HT-29 (cell line): Measurements from ENCODE around the gene QRSL1. TPM values are rescaled to one million over a fixed set of nuclear protein-coding genes. Genes with fewer than 3 reads are reported as not detected.
"Not testable (repeated sequence)": the region's sequence is repeated elsewhere in the genome, so short reads cannot be mapped to it uniquely, and the experiment has no call there.

Experiments used
- DNase-seq: peaks from one replicate; pipeline ENCODE4 v3.0.0-alpha.2; 2015; ENCODE audit warnings: low spot score
- total RNA-seq: library from RNA; depleted of rRNA; stranded (reverse); fragments of >200 nt; shearing (Covaris generic); gene quantifications from 2 replicates; pipeline ENCODE4 v1.2.3, GENCODE V29; 2014

Gene QRSL1
- total RNA-seq, 1 experiment from 2014 or later = 5.7 TPM

GRCh38 chr6:106623039-106623438, 6.3 kb upstream of the QRSL1 start:
- no peak for DNase-seq

GRCh38 chr6:106626485-106626884, 2.9 kb upstream of the QRSL1 start:
- no peak for DNase-seq

- DNase-seq = not testable (repeated sequence)
These were observed 1.6 kb upstream of the QRSL1 start for GRCh38 chr6:106627760-106628159.

- DNase-seq = peak; percentile 52
These were observed 698 bp upstream of the QRSL1 start for GRCh38 chr6:106628658-106629102.

- no peak for DNase-seq
These were observed 433 bp downstream of the QRSL1 start for GRCh38 chr6:106629859-106630163.

- DNase-seq = no peak
These were observed 988 bp downstream of the QRSL1 start for GRCh38 chr6:106630366-106630765.

GRCh38 chr6:106631346-106631745, 2.0 kb downstream of the QRSL1 start:
- no peak for DNase-seq

- DNase-seq = no peak
These were observed 5.2 kb downstream of the QRSL1 start for GRCh38 chr6:106634565-106634964.

- DNase-seq = no peak
These were observed 7.8 kb downstream of the QRSL1 start for GRCh38 chr6:106637051-106637716.

GRCh38 chr6:106637717-106638341, 8.5 kb downstream of the QRSL1 start:
- DNase-seq = no peak

- DNase-seq = no peak
These were observed 10.4 kb downstream of the QRSL1 start for GRCh38 chr6:106639812-106640211.

GRCh38 chr6:106642476-106642875, 13.1 kb downstream of the QRSL1 start:
- no peak for DNase-seq

- no peak for DNase-seq
These were observed 13.7 kb downstream of the QRSL1 start for GRCh38 chr6:106643061-106643460.

GRCh38 chr6:106648651-106649308, 19.4 kb downstream of the QRSL1 start:
- no peak for DNase-seq

- DNase-seq = no peak
These were observed 29.1 kb downstream of the QRSL1 start for GRCh38 chr6:106658469-106658868.

- no peak for DNase-seq
These were observed 30.5 kb downstream of the QRSL1 start for GRCh38 chr6:106659859-106660258.

- no peak for DNase-seq
These were observed 33.1 kb downstream of the QRSL1 start for GRCh38 chr6:106662458-106662857.

- no peak for DNase-seq
These were observed 37.1 kb downstream of the QRSL1 start for GRCh38 chr6:106666282-106667021.

GRCh38 chr6:106667022-106667402, 37.6 kb downstream of the QRSL1 start:
- DNase-seq = no peak

GRCh38 chr6:106670236-106670635, 40.9 kb downstream of the QRSL1 start:
- DNase-seq = no peak

GRCh38 chr6:106671651-106672050, 42.3 kb downstream of the QRSL1 start:
- DNase-seq = no peak

GRCh38 chr6:106674541-106675229, 45.3 kb downstream of the QRSL1 start:
- no peak for DNase-seq
